GM21529 (cell line): ENCODE measurements around the gene MTF2.

Experiments
- ATAC-seq: cut with Tn5 transposase; IDR thresholded peaks from one replicate; pipeline ENCODE4 v1.9.1; 2021; ENCODE audit not compliant: unreplicated experiment

MTF2 gene

GRCh38 chr1:93180723-93181613 lies 101.9 kb downstream of the MTF2 start, which contains the start of gene CCDC18:
Gene CCDC18 (plus strand): TSS chr1:93180724. CDS start chr1:93183362, 2,638 bp downstream.
- peak; percentile 14 for ATAC-seq

- no peak for ATAC-seq
Measured at GRCh38 chr1:93186667-93187066, 107.6 kb downstream of the MTF2 start.
